ENCODE results near the gene KASH5. TPM values are rescaled to one million over a fixed set of nuclear protein-coding genes. Genes with fewer than 3 reads are reported as not detected.

Gene KASH5
- total RNA-seq, 1 experiment from 2014 or later = not detected

GRCh38 chr19:49421039-49421877, 33.2 kb downstream of the KASH5 start:
- DNase-seq (ENCODE audit: low spot score) = no peak

- no peak for DNase-seq (ENCODE audit: low spot score)
These were observed 33.8 kb downstream of the KASH5 start for GRCh38 chr19:49421878-49422202.

- DNase-seq (ENCODE audit: low spot score) = no peak
These were observed 34.5 kb downstream of the KASH5 start for GRCh38 chr19:49422407-49423070.

GRCh38 chr19:49423071-49423984, 35.3 kb downstream of the KASH5 start, which contains the start of gene PTH2:
Gene PTH2, minus strand, starts transcription at chr19:49423441. Its CDS starts 102 bp downstream, at chr19:49423339.
- DNase-seq (ENCODE audit: low spot score) = no peak

GRCh38 chr19:49423985-49424303, 35.9 kb downstream of the KASH5 start:
- no peak for DNase-seq (ENCODE audit: low spot score)

- DNase-seq (ENCODE audit: low spot score) = no peak
These were observed 37.1 kb downstream of the KASH5 start, which contains the start of gene GFY for GRCh38 chr19:49425178-49425577. Gene GFY, plus strand, starts transcription at chr19:49425388. Its CDS starts 1,043 bp downstream, at chr19:49426431.

GRCh38 chr19:49425922-49426592, 38.0 kb downstream of the KASH5 start:
- no peak for DNase-seq (ENCODE audit: low spot score)

- no peak for DNase-seq (ENCODE audit: low spot score)
These were observed 39.3 kb downstream of the KASH5 start for GRCh38 chr19:49427339-49427738.

- DNase-seq (ENCODE audit: low spot score) = no peak
These were observed 40.0 kb downstream of the KASH5 start for GRCh38 chr19:49427855-49428546.

GRCh38 chr19:49428547-49429451, 40.8 kb downstream of the KASH5 start:
- DNase-seq (ENCODE audit: low spot score) = no peak

- no peak for DNase-seq (ENCODE audit: low spot score)
These were observed 42.2 kb downstream of the KASH5 start for GRCh38 chr19:49430172-49430677.

GRCh38 chr19:49430678-49431329, 42.8 kb downstream of the KASH5 start:
- no peak for DNase-seq (ENCODE audit: low spot score)

GRCh38 chr19:49431330-49431749, 43.3 kb downstream of the KASH5 start:
- no peak for DNase-seq (ENCODE audit: low spot score)

- DNase-seq (ENCODE audit: low spot score) = no peak
These were observed 44.4 kb downstream of the KASH5 start for GRCh38 chr19:49432141-49433073.

- no peak for DNase-seq (ENCODE audit: low spot score)
These were observed 45.3 kb downstream of the KASH5 start for GRCh38 chr19:49433240-49433901.

GRCh38 chr19:49434907-49435583, 47.0 kb downstream of the KASH5 start:
- DNase-seq (ENCODE audit: low spot score) = no peak

- DNase-seq (ENCODE audit: low spot score) = no peak
These were observed 47.6 kb downstream of the KASH5 start for GRCh38 chr19:49435670-49436069.

Data from H4 (cell line).